ENCODE measurements around the gene SCMH1. TPM values are rescaled to one million over a fixed set of nuclear protein-coding genes. Genes with fewer than 3 reads are reported as not detected.

Gene SCMH1
- total RNA-seq, 2 experiments from 2014 or later, result 25.3 to 26.1 TPM

DNA sequence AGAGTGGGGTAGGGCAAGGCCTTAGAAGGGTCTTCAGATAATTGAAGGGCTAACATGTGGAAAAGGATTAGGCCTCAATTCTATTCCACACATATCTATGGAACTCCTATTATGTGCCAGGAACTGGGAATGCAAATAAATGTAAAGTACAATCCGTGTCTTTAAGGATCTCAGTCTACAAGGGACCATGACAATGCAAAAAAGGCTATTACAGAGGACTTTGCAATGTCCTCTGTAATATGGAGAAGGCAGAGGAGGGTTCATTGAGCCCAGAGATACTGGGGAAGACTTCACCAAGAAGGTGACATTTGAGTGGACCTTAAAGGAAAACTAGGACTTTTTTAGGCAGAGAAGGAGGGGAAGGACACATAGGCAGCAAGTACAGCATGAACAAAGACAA, 4.5 kb upstream of the SCMH1 start:
- Mint-ChIP-seq H3K4me1 (ENCODE audit: low read depth) (peaks cover 5% of the 10 kb centered on the region), H3K9me3 (no peaks in the 10 kb centered on the region), H3K27ac (no peak overlapping the region), H3K27me3 (peaks cover 2% of the 10 kb centered on the region), H3K36me3 (ENCODE audit: low read depth) (no peaks in the 10 kb centered on the region), H3K4me3 (no peak overlapping the region)
- POLR2A ChIA-PET, result no interaction called here
- TF ChIP-seq, protein P1, sequence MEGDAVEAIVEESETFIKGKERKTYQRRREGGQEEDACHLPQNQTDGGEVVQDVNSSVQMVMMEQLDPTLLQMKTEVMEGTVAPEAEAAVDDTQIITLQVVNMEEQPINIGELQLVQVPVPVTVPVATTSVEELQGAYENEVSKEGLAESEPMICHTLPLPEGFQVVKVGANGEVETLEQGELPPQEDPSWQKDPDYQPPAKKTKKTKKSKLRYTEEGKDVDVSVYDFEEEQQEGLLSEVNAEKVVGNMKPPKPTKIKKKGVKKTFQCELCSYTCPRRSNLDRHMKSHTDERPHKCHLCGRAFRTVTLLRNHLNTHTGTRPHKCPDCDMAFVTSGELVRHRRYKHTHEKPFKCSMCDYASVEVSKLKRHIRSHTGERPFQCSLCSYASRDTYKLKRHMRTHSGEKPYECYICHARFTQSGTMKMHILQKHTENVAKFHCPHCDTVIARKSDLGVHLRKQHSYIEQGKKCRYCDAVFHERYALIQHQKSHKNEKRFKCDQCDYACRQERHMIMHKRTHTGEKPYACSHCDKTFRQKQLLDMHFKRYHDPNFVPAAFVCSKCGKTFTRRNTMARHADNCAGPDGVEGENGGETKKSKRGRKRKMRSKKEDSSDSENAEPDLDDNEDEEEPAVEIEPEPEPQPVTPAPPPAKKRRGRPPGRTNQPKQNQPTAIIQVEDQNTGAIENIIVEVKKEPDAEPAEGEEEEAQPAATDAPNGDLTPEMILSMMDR (IDR thresholded peaks at IDR 0.05), result no peak
- DNase-seq (no peak), ATAC-seq (no peak)
- CTCF ChIA-PET, result no interaction called here
- intact Hi-C loops (cut with micrococcal nuclease), result no loop called here

DNA sequence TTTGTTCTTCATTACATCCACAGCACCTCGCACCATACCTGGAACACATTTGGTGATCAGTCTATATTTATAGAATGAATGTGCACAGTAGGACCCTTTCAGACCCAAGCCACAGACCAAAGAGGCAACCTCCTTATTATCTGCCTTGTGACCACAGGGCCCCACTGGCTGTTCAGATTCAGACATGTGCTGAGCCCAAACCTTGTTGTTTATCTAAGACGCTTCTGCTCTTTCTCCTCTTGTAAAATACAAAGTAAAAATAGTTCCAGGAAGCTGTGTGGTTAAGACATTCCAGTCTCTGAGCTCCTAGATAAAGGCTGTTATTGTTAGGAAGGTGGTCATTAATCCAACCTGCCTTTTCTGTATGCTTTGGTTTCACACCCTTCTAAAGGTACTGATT, 3.6 kb upstream of the SCMH1 start:
- TF ChIP-seq, protein P1 (IDR thresholded peaks at IDR 0.05), result no peak
- Mint-ChIP-seq H3K9me3 (no peaks in the 10 kb centered on the region), H3K27me3 (peaks cover 2% of the 10 kb centered on the region), H3K27ac (no peak overlapping the region), H3K4me1 (ENCODE audit: low read depth) (peaks cover 11% of the 10 kb centered on the region), H3K36me3 (ENCODE audit: low read depth) (peaks cover 4% of the 10 kb centered on the region), H3K4me3 (no peak overlapping the region)
- ChIA-PET CTCF (no interaction called here), POLR2A (no interaction called here)
- intact Hi-C loops (cut with micrococcal nuclease), result no loop called here
- no peak for DNase-seq
- ATAC-seq, result no peak

DNA sequence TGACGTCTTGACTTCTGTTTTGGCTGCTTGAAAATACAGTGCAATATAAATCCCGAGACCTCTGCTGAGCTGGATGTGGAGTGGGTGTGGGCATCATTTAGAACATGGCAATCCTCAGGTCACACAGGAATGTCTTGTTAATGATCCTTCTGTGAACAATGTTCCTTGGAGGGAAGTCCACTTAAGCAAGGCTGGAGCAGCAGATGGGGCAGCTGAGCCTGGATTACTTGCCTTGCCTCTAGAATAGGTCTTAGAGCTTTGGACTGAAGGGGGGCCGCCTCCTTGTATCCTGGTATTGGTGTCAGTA, 926 bp upstream of the SCMH1 start:
- CTCF ChIA-PET, result interaction anchor here (1.0 to 1.4 kb wide), 4 partner anchors 8 to 47 kb away, joined by 3 to 4 read pairs (median 4); no protein-coding TSS in a partner anchor

DNA sequence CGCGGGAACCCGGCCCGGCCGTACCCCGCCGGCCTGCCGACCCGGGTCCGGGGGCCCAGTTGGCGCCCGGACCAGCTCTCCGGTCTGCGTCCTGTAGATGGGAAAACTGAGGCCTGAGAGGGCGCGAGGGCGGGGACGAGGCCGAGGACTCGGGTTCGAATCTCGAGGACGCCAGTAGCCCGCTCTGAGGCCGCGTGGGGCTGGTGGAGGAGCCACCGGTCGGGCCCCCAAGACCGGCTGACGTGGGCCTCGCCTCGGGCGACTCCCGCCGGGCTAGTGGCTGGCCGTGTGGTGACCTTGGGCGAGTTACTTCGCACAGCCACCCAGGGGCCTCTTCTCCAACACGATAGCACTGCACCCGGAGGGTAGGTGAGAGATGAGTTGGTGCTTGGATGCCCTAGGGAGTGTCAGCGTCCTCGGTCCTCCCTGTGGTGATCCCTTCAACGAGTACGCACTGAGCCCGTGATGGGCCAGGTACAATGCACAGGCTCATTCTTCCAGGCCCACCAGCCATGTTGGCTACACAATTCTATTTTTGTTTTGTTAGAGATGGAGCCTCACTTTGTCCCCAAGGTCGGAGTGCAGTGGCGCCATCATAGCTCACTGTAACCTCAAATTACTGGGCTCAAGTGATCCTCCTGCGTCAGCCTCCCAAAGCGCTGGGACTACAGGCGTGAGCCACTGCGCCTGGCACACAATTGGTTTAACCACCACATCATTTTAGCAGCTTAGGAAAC, 404 bp upstream of the SCMH1 start:
- CTCF ChIA-PET, result interaction anchor here (1.0 to 1.4 kb wide), 3 partner anchors 8 to 47 kb away, joined by 3 to 4 read pairs (median 3); no protein-coding TSS in a partner anchor
- DNase-seq, result peak; percentile 33
- Mint-ChIP-seq H3K27me3 (peaks cover 2% of the 10 kb centered on the region), H3K27ac (peak overlapping the region; percentile 79), H3K4me3 (peak overlapping the region; percentile 74), H3K4me1 (ENCODE audit: low read depth) (peaks cover 19% of the 10 kb centered on the region), H3K36me3 (ENCODE audit: low read depth) (peaks cover 4% of the 10 kb centered on the region), H3K9me3 (no peaks in the 10 kb centered on the region)
- intact Hi-C loops (cut with micrococcal nuclease), result no loop called here
- POLR2A ChIA-PET, result interaction anchor here (0.6 to 1.2 kb wide), 2 partner anchors 10 to 113 kb away, joined by 3 read pairs; no protein-coding TSS in a partner anchor
- peak; percentile 8 for ATAC-seq
- TF ChIP-seq, protein P1 (IDR thresholded peaks at IDR 0.05), result no peak

More for the DNA sequence above, 926 bp upstream of the SCMH1 start:
- DNase-seq (no peak), ATAC-seq (no peak)
- peak overlapping the region; percentile 79 for H3K27ac Mint-ChIP-seq
- H3K9me3 Mint-ChIP-seq, result no peaks in the 10 kb centered on the region
- POLR2A ChIA-PET, result no interaction called here
- TF ChIP-seq, protein P1 (IDR thresholded peaks at IDR 0.05), result no peak
- peaks cover 2% of the 10 kb centered on the region for H3K27me3 Mint-ChIP-seq
- peaks cover 4% of the 10 kb centered on the region for H3K36me3 Mint-ChIP-seq (ENCODE audit: low read depth)
- peak overlapping the region; percentile 74 for H3K4me3 Mint-ChIP-seq
- H3K4me1 Mint-ChIP-seq (ENCODE audit: low read depth), result peaks cover 19% of the 10 kb centered on the region
- intact Hi-C loops (cut with micrococcal nuclease), result no loop called here

DNA sequence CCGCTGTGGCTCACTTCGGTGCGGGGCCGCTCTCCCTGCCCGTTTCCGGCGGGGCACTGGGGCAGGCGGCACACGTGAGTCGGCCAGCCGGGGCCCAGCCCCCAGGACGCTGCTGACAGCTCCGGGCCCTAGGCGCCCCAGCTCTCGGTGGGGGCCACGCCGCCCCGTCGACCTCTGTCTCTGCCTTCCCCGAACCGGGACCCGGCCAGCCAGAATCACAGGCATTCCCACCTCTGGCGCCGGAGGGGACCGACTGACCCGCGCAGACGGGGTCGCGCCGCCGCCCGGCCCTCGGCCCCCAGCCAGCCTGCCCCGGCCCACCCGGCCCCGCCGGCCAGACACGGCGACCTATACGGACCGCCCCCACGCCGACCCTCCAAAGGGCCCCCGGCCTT, 755 bp downstream of the SCMH1 start:
- ChIA-PET POLR2A (interaction anchor here (1.0 to 1.4 kb wide), 3 partner anchors 9 to 115 kb away, joined by 3 to 4 read pairs (median 3); no protein-coding TSS in a partner anchor), CTCF (no interaction called here)
- Mint-ChIP-seq H3K9me3 (no peaks in the 10 kb centered on the region), H3K4me1 (ENCODE audit: low read depth) (peaks cover 21% of the 10 kb centered on the region), H3K27me3 (peaks cover 2% of the 10 kb centered on the region), H3K27ac (peak overlapping the region; percentile 83), H3K36me3 (ENCODE audit: low read depth) (peaks cover 4% of the 10 kb centered on the region), H3K4me3 (peak overlapping the region; percentile 78)
- intact Hi-C loops (cut with micrococcal nuclease), result no loop called here
- TF ChIP-seq, protein P1 (IDR thresholded peaks at IDR 0.05), result no peak
- DNase-seq, result peak; percentile 63
- peak; percentile 68 for ATAC-seq
